GM10266 (cell line): ENCODE results near the gene PVALEF.

ENCODE experiments used
- DNase-seq: peaks from one replicate; pipeline ENCODE4 v3.0.0; 2012; ENCODE audit errors: extremely low spot score
- CTCF ChIP-seq: IDR thresholded peaks from 2 replicates; pipeline ENCODE4 v1.5.1; 2012; ENCODE audit warnings: mild to moderate bottlenecking, low read depth; ENCODE audit not compliant: control insufficient read depth, insufficient read depth; ENCODE audit errors: missing control alignments

PVALEF gene

GRCh38 chr17:81135505-81136278 lies 29.6 kb upstream of the PVALEF start:
- TF ChIP-seq CTCF = no peak
- no peak for DNase-seq

- TF ChIP-seq CTCF = no peak
- no peak for DNase-seq
Measured at GRCh38 chr17:81136366-81136765, 28.9 kb upstream of the PVALEF start.

- TF ChIP-seq CTCF = no peak
- no peak for DNase-seq
Measured at GRCh38 chr17:81137248-81137647, 28.1 kb upstream of the PVALEF start.

- TF ChIP-seq CTCF = no peak
- DNase-seq = no peak
Measured at GRCh38 chr17:81138083-81138482, 27.2 kb upstream of the PVALEF start.

GRCh38 chr17:81138500-81138899 lies 26.8 kb upstream of the PVALEF start:
- no peak for DNase-seq
- TF ChIP-seq CTCF = no peak

GRCh38 chr17:81139428-81139827 lies 25.9 kb upstream of the PVALEF start:
- TF ChIP-seq CTCF = no peak
- no peak for DNase-seq

GRCh38 chr17:81140018-81140417 lies 25.3 kb upstream of the PVALEF start:
- TF ChIP-seq CTCF = no peak

More at GRCh38 chr17:81140018-81140417, 25.3 kb upstream of the PVALEF start:
- DNase-seq = no peak
